ENCODE measurements around the gene APOA5. TPM values are rescaled to one million over a fixed set of nuclear protein-coding genes. Genes with fewer than 3 reads are reported as not detected.

APOA5 gene
- total RNA-seq, 1 donor from 2014 or later, result not detected

DNA sequence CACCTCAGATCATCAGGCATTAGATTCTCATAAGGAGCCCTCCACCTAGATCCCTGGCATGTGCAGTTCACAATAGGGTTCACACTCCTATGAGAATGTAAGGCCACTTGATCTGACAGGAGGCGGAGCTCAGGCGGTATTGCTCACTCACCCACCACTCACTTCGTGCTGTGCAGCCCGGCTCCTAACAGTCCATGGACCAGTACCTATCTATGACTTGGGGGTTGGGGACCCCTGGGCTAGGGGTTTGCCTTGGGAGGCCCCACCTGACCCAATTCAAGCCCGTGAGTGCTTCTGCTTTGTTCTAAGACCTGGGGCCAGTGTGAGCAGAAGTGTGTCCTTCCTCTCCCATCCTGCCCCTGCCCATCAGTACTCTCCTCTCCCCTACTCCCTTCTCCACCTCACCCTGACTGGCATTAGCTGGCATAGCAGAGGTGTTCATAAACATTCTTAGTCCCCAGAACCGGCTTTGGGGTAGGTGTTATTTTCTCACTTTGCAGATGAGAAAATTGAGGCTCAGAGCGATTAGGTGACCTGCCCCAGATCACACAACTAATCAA is 40.2 kb upstream of the APOA5 start:
- Histone ChIP-seq H3K36me3 (no peaks in the 10 kb centered on the region), H3K79me2 (ENCODE audit: low read depth) (no peaks in the 10 kb centered on the region), H3K4me3 (no peak overlapping the region), H3K4me1 (peaks cover 13% of the 10 kb centered on the region), H3K9me3 (ENCODE audit: low read depth) (no peaks in the 10 kb centered on the region), H3K27me3 (peaks cover 19% of the 10 kb centered on the region), H3K27ac (no peak overlapping the region), H3K9ac (no peak overlapping the region), H4K20me1 (ENCODE audit: low read depth) (no peaks in the 10 kb centered on the region), H2AFZ (replicated peaks) (no peak overlapping the region), H3F3A (ENCODE audit: low read depth) (peaks cover 6% of the 10 kb centered on the region), H3K4me2 (no peak overlapping the region)
- DNase-seq (ENCODE audit: low spot score), result no peak
- Mint-ChIP-seq H3K36me3 (no peaks in the 10 kb centered on the region), H3K4me1 (peaks cover 14% of the 10 kb centered on the region), H3K4me3 (no peak overlapping the region), H3K9me3 (peaks cover 5% of the 10 kb centered on the region), H3K27me3 (ENCODE audit: insufficient read depth, low read depth) (no peaks in the 10 kb centered on the region), H3K27ac (no peak overlapping the region)
- no peak for TF ChIP-seq EZH2phosphoT487 (IDR thresholded peaks at IDR 0.05)
- TF ChIP-seq, protein P1, sequence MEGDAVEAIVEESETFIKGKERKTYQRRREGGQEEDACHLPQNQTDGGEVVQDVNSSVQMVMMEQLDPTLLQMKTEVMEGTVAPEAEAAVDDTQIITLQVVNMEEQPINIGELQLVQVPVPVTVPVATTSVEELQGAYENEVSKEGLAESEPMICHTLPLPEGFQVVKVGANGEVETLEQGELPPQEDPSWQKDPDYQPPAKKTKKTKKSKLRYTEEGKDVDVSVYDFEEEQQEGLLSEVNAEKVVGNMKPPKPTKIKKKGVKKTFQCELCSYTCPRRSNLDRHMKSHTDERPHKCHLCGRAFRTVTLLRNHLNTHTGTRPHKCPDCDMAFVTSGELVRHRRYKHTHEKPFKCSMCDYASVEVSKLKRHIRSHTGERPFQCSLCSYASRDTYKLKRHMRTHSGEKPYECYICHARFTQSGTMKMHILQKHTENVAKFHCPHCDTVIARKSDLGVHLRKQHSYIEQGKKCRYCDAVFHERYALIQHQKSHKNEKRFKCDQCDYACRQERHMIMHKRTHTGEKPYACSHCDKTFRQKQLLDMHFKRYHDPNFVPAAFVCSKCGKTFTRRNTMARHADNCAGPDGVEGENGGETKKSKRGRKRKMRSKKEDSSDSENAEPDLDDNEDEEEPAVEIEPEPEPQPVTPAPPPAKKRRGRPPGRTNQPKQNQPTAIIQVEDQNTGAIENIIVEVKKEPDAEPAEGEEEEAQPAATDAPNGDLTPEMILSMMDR (IDR thresholded peaks at IDR 0.05), result no peak
- no peak for TF ChIP-seq EZH2 (IDR thresholded peaks at IDR 0.05)

- Histone ChIP-seq H3K4me3 (no peak overlapping the region), H3K27me3 (peaks cover 13% of the 10 kb centered on the region), H3K36me3 (no peaks in the 10 kb centered on the region), H3K79me2 (ENCODE audit: low read depth) (no peaks in the 10 kb centered on the region), H3K9me3 (ENCODE audit: low read depth) (no peaks in the 10 kb centered on the region), H3K9ac (no peak overlapping the region), H3K4me1 (peaks cover 10% of the 10 kb centered on the region), H3K4me2 (no peak overlapping the region), H3F3A (ENCODE audit: low read depth) (peaks cover 4% of the 10 kb centered on the region), H4K20me1 (ENCODE audit: low read depth) (no peaks in the 10 kb centered on the region), H3K27ac (no peak overlapping the region), H2AFZ (replicated peaks) (no peak overlapping the region)
- Mint-ChIP-seq H3K27me3 (ENCODE audit: insufficient read depth, low read depth) (no peaks in the 10 kb centered on the region), H3K27ac (no peak overlapping the region), H3K4me1 (peaks cover 15% of the 10 kb centered on the region), H3K4me3 (no peak overlapping the region), H3K9me3 (peaks cover 5% of the 10 kb centered on the region), H3K36me3 (no peaks in the 10 kb centered on the region)
- DNase-seq (ENCODE audit: low spot score), result no peak
- TF ChIP-seq EZH2phosphoT487 (IDR thresholded peaks at IDR 0.05), result no peak
- TF ChIP-seq, protein P1 (IDR thresholded peaks at IDR 0.05), result no peak
- no peak for TF ChIP-seq EZH2 (IDR thresholded peaks at IDR 0.05)
Observed at GRCh38 chr11:116830184-116830912, 38.7 kb upstream of the APOA5 start.

DNA sequence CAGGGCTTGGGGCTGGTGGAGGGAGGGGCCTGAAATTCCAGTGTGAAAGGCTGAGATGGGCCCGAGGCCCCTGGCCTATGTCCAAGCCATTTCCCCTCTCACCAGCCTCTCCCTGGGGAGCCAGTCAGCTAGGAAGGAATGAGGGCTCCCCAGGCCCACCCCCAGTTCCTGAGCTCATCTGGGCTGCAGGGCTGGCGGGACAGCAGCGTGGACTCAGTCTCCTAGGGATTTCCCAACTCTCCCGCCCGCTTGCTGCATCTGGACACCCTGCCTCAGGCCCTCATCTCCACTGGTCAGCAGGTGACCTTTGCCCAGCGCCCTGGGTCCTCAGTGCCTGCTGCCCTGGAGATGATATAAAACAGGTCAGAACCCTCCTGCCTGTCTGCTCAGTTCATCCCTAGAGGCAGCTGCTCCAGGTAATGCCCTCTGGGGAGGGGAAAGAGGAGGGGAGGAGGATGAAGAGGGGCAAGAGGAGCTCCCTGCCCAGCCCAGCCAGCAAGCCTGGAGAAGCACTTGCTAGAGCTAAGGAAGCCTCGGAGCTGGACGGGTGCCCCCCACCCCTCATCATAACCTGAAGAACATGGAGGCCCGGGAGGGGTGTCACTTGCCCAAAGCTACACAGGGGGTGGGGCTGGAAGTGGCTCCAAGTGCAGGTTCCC is 38.0 kb upstream of the APOA5 start, which contains the start of gene APOC3:
Gene APOC3, plus strand, starts transcription at position 383 of the 659 bp plus-strand sequence. CDS start 676 bp downstream, outside the sequence.
- Histone ChIP-seq H3K4me2 (no peak within 1 kb of the TSS), H4K20me1 (ENCODE audit: low read depth) (no peaks in the 10 kb centered on the region), H2AFZ (replicated peaks) (peak within 1 kb of the TSS; percentile 57), H3F3A (ENCODE audit: low read depth) (no peaks in the 10 kb centered on the region), H3K4me3 (no peak within 1 kb of the TSS), H3K79me2 (ENCODE audit: low read depth) (no peaks in the 10 kb centered on the region), H3K27me3 (peaks cover 6% of the 10 kb centered on the region), H3K9ac (no peak within 1 kb of the TSS), H3K4me1 (peaks cover 10% of the 10 kb centered on the region), H3K9me3 (ENCODE audit: low read depth) (no peaks in the 10 kb centered on the region), H3K36me3 (no peaks in the 10 kb centered on the region), H3K27ac (no peak within 1 kb of the TSS)
- no peaks in the 10 kb centered on the region for H3K36me3 Mint-ChIP-seq
- H3K27me3 Mint-ChIP-seq (ENCODE audit: insufficient read depth, low read depth), result no peaks in the 10 kb centered on the region
- no peak within 1 kb of the TSS for H3K4me3 Mint-ChIP-seq
- DNase-seq (ENCODE audit: low spot score), result no peak
- H3K9me3 Mint-ChIP-seq, result peaks cover 5% of the 10 kb centered on the region
- H3K27ac Mint-ChIP-seq, result no peak within 1 kb of the TSS
- TF ChIP-seq, protein P1 (IDR thresholded peaks at IDR 0.05), result no peak
- TF ChIP-seq EZH2phosphoT487 (IDR thresholded peaks at IDR 0.05) (no peak), EZH2 (IDR thresholded peaks at IDR 0.05) (no peak)
- peaks cover 10% of the 10 kb centered on the region for H3K4me1 Mint-ChIP-seq

All from neural progenitor cell (in vitro differentiated cells).